Cerebellar cortex (tissue), 1 donor: ENCODE data around the gene NPAP1.
"Not testable (repeated sequence)": the region's sequence is repeated elsewhere in the genome, so short reads cannot be mapped to it uniquely, and the experiment has no call there.

Experiments
- DNase-seq: peaks from one replicate; pipeline ENCODE4 v3.0.0-alpha.2; 2015; ENCODE audit warnings: low spot score

NPAP1 gene, protein sequence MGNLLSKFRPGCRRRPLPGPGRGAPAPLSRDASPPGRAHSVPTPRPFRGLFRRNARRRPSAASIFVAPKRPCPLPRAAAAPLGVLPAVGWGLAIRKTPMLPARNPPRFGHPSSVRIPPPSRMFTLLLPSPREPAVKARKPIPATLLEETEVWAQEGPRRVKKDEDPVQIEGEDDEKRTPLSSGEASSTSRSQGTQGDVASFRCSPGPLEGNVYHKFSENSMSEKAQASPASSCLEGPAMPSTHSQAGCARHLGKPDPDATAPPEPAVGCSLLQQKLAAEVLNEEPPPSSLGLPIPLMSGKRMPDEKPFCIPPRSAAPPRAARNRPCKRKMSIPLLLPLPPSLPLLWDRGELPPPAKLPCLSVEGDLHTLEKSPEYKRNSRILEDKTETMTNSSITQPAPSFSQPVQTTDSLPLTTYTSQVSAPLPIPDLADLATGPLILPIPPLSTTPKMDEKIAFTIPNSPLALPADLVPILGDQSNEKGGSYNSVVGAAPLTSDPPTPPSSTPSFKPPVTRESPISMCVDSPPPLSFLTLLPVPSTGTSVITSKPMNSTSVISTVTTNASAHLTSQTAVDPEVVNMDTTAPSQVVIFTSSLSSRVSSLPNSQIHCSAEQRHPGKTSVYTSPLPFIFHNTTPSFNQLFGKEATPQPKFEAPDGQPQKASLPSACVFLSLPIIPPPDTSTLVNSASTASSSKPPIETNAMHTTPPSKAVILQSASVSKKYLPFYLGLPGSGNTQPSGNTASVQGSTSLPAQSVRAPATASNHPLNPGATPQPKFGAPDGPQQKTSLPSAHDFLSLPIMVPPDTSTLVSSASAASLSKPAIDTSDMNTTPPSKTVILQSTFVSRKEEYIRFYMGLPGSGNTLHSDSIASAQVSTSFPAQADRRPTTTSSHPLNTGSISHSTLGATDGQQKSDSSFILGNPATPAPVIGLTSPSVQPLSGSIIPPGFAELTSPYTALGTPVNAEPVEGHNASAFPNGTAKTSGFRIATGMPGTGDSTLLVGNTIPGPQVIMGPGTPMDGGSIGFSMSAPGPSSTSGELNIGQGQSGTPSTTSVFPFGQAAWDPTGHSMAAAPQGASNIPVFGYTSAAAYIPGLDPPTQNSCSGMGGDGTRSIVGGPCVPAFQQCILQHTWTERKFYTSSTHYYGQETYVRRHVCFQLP

GRCh38 chr15:24675332-24676144 lies at the start of gene NPAP1:
NPAP1 (plus strand) TSS chr15:24675775; CDS start chr15:24675868, 93 bp downstream.
- DNase-seq = no peak

DNA sequence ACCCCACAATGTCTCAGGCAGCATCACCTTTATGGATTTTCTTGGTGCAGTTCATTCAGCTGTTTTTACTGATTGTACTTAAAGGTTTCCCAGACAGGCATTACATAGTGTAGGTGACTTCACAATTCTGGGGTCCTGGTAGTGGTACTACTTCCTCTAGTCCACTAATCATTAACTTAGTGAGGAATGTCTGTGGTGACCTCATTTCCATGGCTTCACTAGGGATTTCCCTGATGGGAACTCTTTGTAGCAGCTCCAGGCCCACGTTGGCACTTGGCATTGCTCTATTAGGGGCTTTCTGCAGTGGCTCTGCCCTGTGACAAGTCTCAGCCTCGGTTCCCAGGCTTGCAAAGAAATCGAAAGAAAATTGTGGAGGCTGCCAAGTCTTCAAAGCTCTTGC lies 48.1 kb upstream of the NPAP1 start:
- no peak for DNase-seq

- DNase-seq = no peak
These were observed 42.5 kb upstream of the NPAP1 start for GRCh38 chr15:24633082-24633481.

GRCh38 chr15:24639412-24639811 lies 36.2 kb upstream of the NPAP1 start:
- DNase-seq = not testable (repeated sequence)

GRCh38 chr15:24645627-24646026 lies 29.9 kb upstream of the NPAP1 start:
- DNase-seq = no peak

DNA sequence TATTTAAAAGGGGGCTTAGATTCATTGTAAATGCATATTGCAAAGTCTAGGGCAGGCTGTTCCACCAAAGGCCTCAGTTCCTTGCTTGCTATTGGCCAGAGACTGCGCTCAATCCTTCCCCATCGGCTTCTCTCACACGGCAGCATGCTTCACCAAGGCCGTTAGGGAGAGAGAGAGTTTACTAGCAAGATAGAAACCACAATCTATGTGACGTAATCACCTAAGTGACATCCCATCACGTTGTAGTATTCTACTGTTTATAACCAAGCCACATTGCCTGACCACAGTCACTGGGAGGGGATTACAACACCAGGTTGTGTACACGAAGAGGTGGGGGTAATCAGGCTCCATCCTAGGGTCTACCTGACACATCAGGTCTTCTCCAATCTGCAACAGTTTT lies 16.0 kb upstream of the NPAP1 start:
- DNase-seq = no peak

DNA sequence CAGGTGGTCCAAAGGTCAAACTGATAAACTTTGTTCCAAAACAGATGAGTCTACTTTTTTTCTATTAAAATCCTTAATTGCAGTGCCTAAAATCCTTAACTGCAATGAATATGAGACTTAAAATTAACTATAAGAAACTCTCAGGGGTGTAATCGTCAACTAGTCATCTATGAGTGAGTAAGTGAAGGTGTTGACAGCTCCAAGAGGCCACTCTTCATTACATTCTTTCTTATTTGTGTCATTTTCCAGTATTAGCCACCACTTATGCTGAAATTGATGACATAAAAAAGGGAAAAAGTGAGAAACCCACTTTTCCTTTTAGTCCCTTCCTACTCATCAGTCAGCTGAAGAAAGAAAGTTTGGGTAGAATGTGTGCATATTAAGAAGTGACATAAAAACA lies 12.6 kb upstream of the NPAP1 start:
- no peak for DNase-seq

DNA sequence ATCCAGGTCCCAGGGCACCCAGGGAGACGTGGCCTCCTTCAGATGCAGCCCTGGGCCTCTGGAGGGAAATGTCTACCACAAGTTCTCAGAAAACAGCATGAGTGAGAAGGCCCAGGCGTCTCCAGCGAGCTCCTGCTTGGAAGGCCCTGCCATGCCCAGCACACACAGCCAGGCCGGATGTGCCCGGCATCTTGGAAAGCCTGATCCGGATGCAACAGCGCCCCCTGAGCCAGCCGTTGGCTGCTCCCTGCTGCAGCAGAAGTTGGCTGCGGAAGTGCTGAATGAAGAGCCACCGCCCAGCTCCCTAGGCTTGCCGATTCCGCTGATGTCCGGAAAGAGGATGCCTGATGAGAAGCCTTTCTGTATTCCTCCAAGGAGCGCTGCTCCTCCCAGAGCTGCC lies 856 bp downstream of the NPAP1 start:
- DNase-seq = no peak

- no peak for DNase-seq
These were observed 2.9 kb downstream of the NPAP1 start for GRCh38 chr15:24678485-24678884.

DNA sequence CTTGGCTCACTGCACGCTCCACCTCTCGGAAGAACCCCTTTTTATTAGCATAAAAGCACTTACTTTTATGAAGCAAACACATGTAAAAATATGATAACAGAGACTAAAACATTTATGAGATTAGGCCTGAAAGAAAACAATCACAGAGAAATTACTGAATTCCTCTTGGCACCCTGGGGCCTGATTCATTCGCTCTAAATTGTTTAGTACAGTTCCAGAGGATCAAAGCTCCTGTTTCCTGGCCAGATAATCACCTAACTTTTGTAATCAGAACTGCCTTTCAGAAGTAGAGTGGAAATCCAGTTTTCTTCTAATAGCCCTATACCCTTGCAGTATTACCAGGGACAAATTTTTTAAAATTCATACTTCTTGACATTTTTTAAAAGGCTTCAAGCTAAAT lies 6.4 kb downstream of the NPAP1 start:
- no peak for DNase-seq

GRCh38 chr15:24682905-24683304 lies 7.3 kb downstream of the NPAP1 start:
- DNase-seq = not testable (repeated sequence)

GRCh38 chr15:24683736-24684135 lies 8.2 kb downstream of the NPAP1 start:
- no peak for DNase-seq

- no peak for DNase-seq
These were observed 8.7 kb downstream of the NPAP1 start for GRCh38 chr15:24684313-24684712.

GRCh38 chr15:24696201-24696600 lies 20.6 kb downstream of the NPAP1 start:
- no peak for DNase-seq

DNA sequence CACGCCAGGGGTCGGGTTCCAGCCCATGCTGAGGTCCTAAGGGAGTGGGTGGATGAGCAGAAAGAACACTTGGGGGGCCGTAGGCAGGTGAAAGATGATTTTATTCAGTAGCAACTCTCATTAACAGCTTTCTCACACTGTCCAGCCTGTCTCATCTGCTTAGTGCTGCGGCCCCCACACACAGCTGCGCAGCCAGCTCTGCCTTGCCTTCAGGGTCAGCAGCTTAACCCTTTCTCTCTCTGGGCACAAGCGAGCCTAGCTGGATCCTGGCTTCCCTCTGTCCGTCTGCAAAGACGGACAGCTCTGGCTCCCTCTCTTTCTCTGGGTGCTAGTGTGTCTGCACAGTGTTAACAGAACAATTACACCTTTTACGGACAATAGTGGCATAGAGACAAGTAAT lies 21.3 kb downstream of the NPAP1 start:
- DNase-seq = no peak

GRCh38 chr15:24718289-24719082 lies 42.9 kb downstream of the NPAP1 start:
- no peak for DNase-seq

DNA sequence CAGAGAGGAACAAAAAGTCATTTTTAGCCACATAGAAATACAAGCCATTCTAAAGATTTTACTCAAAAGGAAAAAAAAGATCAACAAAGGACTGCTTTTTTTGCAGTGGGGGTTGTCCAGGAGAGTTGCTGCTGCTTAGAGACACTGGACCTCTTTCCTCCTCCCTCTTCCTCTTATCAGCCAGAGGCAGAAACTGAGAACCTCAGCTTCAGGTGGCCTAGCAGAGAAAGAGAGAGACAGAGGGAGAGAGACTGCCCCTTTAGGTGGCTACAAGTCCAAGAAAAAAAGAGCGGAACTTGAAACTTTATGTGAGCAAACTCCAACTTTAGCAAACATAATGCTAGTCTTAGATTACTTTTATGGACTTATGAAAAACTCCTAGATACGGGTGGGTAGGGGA lies 54.2 kb downstream of the NPAP1 start:
- DNase-seq = no peak
